Astrocyte of the spinal cord (primary cell): Measurements from ENCODE around the gene NRN1.

ENCODE experiments used
- DNase-seq: peaks from one replicate; pipeline ENCODE4 v3.0.0; 2011; ENCODE audit warnings: low read depth, low spot score
- H3K4me3 ChIP-seq: 2 replicates; pipeline ENCODE4 v1.5.1; 2011; ENCODE audit warnings: low read depth, mild to moderate bottlenecking, low read length, moderate library complexity
- in situ Hi-C: cut with HindIII; loops from 2 replicates; pipeline ENCODE4 v1.10.0; 2017; ENCODE audit warnings: low sequenced_read_pairs
- TF ChIP-seq, protein P1 (sequence below): IDR thresholded peaks from 2 replicates; pipeline ENCODE4 v1.5.1; 2012; ENCODE audit warnings: low read depth, mild to moderate bottlenecking, low read length, inconsistent platforms

NRN1 gene

DNA sequence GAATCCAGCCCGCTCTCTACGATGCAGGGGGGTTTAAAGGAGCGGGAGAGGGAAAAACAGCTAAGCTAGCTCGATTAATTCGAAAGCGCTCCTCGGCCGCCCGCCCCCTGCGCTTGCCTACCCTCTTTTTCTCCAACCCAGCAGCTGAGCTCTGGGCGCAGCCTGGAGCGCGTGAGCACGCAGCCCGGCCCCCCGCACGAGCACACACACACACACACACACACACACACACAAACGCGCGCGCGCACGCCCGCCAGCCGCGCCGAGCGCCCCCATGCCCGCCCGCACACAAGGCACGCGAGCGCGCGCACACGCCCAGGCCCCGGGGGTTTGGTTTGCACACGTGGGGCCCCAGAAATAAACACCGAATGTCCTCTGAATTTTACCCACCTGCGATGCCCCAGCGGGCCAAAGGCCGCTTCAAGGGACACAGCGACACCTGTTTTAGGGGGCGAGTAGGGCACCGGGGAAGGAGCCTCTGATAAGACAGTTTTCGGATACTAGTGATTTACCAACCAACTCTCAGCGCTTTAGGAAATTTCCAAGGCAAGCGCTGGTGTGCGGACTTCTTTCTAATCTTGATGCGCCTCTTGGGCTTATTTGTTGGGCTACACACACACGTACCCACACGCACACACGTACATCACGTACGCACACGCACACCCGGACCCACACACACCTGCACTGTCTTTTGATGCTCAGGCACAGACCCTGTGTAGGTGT is 802 bp upstream of the NRN1 start:
- in situ Hi-C loops, result no loop called here
- peak overlapping the region; percentile 28 for H3K4me3 ChIP-seq
- DNase-seq, result no peak
- TF ChIP-seq, protein P1, sequence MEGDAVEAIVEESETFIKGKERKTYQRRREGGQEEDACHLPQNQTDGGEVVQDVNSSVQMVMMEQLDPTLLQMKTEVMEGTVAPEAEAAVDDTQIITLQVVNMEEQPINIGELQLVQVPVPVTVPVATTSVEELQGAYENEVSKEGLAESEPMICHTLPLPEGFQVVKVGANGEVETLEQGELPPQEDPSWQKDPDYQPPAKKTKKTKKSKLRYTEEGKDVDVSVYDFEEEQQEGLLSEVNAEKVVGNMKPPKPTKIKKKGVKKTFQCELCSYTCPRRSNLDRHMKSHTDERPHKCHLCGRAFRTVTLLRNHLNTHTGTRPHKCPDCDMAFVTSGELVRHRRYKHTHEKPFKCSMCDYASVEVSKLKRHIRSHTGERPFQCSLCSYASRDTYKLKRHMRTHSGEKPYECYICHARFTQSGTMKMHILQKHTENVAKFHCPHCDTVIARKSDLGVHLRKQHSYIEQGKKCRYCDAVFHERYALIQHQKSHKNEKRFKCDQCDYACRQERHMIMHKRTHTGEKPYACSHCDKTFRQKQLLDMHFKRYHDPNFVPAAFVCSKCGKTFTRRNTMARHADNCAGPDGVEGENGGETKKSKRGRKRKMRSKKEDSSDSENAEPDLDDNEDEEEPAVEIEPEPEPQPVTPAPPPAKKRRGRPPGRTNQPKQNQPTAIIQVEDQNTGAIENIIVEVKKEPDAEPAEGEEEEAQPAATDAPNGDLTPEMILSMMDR, result peak; percentile 3

DNA sequence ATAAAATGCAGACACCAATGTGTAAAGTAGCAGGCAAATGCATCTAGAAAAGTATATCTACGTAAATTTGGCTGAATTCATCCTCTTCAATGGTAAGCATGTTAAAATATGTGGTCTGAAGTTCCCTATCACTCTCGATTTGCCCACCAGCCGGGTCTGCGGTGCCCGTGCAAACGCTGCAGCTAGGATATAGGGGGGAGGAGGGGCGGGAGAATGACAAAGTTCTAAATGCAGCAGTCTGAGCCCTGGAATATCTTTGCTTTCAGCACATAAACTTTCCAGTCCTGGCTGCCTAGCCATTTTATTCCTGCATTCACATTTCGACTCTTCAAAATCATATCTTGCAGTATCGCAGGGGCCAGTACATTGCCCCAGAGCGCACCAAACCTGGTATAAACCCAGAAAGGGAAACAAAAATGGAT is 708 bp downstream of the NRN1 start:
- no peak for DNase-seq
- in situ Hi-C loops, result no loop called here
- TF ChIP-seq, protein P1, result no peak
- H3K4me3 ChIP-seq, result peak overlapping the region; percentile 28

DNA sequence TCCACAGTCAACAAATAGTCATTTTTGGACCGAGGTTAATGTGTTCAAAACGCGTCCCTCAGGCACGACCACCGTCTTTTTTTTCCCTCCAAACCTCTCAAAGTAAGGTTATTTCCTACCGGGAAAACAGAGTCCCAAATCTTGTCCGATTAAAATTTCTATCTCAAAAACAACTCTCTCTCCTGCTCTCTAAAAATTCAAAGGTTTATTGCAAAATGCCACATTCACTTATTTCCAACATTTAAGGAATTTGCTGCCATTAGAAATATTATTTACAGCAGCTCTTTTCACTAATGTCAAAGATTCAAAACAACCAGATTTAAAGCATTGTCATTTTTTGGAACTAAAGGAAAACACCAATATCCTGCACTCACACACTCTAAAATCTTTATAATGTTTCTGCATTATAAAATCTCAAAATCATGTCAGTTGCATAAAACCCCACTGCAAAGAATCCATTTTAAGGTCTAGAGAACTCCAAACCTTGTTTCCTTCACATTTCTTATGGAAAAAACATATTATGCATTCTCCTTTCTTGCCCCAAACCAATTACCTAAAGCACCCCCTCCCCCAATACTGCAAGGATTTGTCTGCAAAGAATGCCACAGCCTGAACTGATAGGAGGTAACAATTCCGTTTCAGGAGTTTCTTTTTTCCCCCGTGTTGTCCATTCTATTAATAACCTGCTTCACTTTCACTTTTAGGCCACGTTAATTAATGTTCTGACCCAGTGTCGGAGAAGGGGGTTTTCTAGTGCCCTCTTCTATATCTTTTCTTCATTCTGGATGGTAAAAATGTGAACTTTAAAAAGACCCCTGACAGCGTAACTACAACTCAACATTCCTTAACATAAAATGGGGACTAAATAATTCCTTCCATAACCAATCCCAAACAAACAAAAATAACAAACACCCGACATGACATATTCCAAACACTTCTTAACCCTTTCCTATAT is 1.4 kb downstream of the NRN1 start:
- in situ Hi-C loops, result no loop called here
- TF ChIP-seq, protein P1, result no peak
- DNase-seq, result no peak
- H3K4me3 ChIP-seq, result peak overlapping the region; percentile 28

DNA sequence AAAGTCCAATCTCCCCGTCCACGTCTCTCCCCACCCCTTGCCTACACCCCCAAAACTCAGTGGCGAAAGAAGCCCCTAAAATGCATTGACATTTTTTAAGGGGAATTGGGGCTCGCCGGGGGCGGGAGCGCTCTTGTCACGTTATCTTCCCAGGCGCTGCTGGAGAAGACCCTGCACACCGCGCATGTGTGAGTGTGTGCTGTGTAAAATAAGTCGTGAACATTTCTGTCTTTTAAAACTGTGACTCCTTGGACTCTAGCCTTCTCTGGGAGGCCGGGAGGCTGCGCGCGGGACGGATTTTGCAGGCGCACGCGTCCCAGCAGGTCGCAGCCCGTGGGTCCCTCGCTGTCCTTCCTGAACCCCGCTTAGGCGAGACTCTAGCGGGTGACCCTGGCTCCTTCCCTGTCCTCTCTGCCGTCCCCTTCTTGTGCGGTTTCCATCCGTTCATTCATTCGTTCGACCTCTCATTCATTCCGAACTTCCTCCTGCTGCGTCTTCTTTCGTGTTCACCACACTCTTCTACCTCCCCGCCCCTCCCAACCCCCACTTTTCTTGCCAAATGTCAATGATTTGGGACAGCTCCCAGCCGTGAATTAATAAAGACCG is 2.2 kb downstream of the NRN1 start:
- TF ChIP-seq, protein P1, result no peak
- DNase-seq, result no peak
- in situ Hi-C loops, result no loop called here
- H3K4me3 ChIP-seq, result peak overlapping the region; percentile 32

DNA sequence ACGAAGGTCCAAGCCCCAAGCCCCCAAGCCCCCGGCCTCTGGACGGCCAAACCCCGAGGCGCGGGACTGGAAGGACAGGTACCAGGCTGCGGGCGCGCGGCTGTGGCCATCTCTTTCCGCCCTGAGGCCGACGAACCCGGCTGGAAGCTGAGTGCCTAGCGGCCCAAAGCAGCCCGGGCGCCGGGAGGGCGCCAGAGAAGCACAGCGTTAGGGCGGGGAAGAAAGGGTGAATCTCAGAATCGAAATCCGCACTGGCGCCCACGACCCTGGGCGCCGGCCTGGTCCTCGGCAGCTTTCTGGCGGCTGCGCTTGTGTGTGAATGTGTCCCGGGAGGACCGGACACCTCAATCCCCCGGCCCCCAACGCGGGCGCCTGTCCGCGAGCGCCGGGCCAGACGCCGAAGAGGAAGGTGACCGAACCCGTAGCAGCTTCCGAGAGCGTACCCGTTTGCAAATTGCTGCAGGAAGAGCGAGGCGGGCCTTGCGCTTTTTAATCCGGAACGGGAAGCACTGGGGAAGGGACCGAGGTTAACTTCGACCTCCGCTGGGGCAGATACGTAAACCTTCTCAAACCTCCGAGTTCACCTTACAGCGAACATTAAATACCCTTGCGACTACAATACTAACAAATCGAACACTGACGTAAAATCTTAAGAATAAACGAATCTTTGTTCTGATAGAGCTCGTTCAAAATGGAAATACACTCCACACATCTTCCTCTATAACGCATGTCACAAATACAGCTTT is 2.9 kb downstream of the NRN1 start:
- H3K4me3 ChIP-seq, result peak overlapping the region; percentile 32
- TF ChIP-seq, protein P1, result no peak
- in situ Hi-C loops, result no loop called here
- DNase-seq, result peak; percentile 44
